Glomerular endothelial cell (primary cell): ENCODE data around the gene HRH1. TPM values are rescaled to one million over a fixed set of nuclear protein-coding genes. Genes with fewer than 3 reads are reported as not detected.
A peak's percentile ranks its signal among the peaks of the same experiment; 100 is the strongest.

ENCODE experiments used
- DNase-seq: peaks from one replicate; pipeline ENCODE4 v3.0.0-alpha.2; 2011; ENCODE audit warnings: low read depth, low spot score; ENCODE audit errors: extremely low read depth
- total RNA-seq: library from RNA; depleted of rRNA; stranded (reverse); fragments of >200 nt; gene quantifications from 2 replicates; pipeline ENCODE4 v1.2.3, GENCODE V29; 2015

HRH1 gene
- total RNA-seq, 1 donor from 2014 or later = 23.5 TPM

DNA sequence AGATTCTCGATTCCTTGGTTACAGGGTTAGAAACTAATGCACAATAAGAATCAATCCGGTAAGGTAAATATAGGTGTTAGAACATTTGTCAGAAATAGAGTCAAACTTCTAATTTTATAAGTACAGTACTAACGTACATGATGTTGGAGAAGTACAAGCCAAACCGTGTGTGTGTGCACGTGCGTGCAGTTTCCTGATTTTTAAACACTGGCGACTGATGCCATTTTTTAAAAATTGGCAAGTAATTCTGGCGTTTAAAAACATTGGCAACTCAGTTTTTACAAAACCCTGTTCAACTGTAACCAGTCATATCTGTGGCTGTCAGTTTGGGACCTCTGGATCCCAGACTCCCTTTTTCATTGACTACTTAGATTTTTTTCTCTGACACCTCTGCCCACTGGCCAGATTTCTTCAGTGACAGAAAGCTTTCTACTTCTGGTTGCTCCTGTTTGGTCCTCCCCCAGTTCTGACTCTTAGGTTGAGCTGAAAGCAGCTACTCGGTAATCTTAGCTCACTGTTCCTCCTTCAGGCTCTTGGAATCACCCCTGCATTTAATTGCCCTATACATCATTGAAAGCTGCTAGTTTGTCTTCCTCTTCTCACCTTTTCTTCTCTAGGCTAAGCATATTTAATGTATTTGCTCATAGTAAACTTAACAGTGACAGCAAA is 118.7 kb downstream of the HRH1 start:
- DNase-seq = no peak

- no peak for DNase-seq
Observed at GRCh38 chr3:11273891-11274291, 119.6 kb downstream of the HRH1 start.

- no peak for DNase-seq
Observed at GRCh38 chr3:11274566-11275142, 120.4 kb downstream of the HRH1 start.

GRCh38 chr3:11275926-11276325 is 121.6 kb downstream of the HRH1 start:
- DNase-seq = no peak

DNA sequence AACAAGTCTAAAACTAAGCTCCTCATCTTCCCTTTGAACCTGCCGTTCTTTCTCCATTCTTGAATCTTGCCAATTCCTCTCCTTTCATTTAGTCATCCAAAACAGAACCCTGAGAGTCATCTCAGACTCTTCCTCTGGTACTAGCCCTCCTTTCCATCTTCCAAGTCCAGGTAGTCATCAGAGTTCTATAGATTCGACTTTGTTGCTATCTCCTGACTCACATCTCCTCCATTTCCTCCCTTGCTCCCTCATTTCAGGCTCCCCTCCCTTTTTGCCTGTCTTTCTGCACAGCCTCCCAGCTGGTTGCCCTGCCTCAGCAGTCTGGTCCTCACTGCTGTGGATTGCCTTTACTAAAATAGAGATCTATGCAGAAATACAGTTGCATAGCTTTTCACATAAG is 122.6 kb downstream of the HRH1 start:
- DNase-seq = no peak

GRCh38 chr3:11282250-11283138 is 128.2 kb downstream of the HRH1 start:
- no peak for DNase-seq

DNA sequence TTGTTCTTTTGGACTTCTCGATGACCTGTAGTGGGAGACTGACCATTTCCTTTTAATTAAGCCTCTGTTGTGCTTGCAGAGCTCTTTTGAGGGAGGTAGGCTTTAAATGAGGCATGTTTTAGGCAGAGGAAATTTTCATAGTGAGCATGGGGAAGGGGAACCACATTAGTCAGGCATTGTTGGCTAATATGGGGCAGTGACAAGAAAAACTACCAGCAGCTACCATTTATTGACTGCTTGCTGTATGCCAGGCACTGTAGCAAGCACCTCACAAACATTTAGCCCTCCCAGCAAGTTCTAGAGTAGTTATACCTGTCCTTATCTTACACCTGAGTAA is 128.8 kb downstream of the HRH1 start:
- no peak for DNase-seq

- no peak for DNase-seq
Observed at GRCh38 chr3:11284011-11284410, 129.7 kb downstream of the HRH1 start.

GRCh38 chr3:11285471-11285870 is 131.2 kb downstream of the HRH1 start:
- DNase-seq = no peak

- DNase-seq = no peak
Observed at GRCh38 chr3:11287404-11287803, 133.1 kb downstream of the HRH1 start.

DNA sequence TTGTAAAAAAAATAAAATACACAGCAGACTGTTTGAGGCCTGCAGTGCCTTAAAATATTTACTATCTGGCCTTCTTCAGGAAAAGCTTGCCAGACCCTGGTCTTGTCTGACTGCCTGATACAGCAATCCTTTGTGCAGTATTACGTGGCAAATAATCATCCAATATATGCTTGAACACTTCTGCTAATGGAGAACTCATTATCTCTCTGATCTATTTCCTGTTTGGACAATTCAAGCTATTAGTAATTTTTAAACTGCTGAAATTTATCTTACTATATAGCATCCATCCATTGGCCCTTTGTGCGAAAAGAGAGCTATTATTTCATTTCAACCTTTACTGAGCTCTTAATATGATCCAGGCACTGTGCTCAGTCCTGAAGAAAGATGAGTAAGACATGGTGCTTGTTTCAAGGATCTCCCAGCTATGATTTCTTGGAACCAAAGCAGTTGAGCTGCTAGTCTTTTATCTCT is 133.8 kb downstream of the HRH1 start:
- no peak for DNase-seq

GRCh38 chr3:11288786-11289637 is 134.7 kb downstream of the HRH1 start:
- DNase-seq = peak; percentile 81

DNA sequence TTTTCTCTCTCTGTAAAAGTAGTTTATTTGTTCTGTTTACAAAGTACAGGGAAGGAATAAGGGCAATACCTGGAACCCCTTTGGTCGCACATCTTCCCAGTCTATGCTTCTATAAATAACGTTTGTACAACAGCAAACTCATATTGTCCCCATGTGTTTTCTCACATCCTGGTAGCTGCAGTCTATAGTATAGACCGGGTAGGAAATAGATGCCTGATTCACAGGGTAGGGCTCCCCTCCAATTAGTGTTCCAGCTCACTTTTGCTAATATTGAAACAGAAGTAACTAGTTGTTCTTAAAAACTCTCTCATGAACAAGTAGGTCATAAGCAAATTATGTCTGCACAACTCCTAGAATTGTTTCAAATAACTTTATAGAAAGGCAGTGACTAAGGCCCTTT is 135.6 kb downstream of the HRH1 start:
- no peak for DNase-seq

DNA sequence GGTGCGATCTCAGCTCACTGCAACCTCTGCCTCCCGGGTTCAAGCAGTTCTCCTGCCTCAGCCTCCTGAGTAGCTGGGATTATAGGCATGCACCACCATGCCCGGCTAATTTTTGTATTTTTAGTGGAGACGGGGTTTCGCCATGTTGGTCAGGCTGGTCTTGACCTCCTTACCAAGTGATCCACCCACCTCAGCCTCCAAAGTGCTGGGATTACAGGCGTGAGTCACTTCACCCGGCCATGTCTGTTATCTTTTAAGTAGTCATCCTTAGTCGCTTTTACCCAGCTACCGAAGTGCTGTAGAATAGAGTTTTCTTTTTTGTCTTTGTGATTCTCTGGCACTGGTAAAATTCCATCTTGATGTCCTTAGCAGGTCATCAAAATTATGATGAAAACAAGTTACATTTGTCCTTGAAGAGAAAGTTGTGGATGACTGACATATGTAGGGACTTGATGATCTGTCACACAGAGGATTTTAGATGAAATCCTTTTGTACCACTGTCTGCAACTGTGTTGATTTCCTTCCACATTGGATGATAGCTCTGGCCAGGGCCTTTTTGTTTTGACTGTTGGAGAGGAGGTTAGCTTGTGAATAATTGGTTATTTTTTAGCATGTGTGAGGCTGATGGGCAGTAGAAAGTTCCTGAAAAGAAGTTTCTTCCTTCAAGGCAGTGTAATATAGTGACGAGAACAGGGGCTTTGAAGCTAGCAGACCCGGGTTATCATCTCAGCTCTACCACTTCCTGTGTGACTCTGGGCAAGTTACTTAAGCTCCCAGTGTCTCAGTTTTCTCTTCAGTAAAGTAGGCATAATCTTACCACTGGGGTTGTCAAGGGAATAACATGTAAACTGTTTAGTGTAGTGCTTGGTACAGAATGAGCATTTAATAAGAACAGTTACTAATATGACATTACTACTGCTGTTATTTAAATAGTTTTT is 136.7 kb downstream of the HRH1 start:
- no peak for DNase-seq

- no peak for DNase-seq
Observed at GRCh38 chr3:11291808-11292207, 137.5 kb downstream of the HRH1 start.

GRCh38 chr3:11297126-11297525 is 142.8 kb downstream of the HRH1 start:
- no peak for DNase-seq

GRCh38 chr3:11300970-11301369 is 146.7 kb downstream of the HRH1 start:
- no peak for DNase-seq

DNA sequence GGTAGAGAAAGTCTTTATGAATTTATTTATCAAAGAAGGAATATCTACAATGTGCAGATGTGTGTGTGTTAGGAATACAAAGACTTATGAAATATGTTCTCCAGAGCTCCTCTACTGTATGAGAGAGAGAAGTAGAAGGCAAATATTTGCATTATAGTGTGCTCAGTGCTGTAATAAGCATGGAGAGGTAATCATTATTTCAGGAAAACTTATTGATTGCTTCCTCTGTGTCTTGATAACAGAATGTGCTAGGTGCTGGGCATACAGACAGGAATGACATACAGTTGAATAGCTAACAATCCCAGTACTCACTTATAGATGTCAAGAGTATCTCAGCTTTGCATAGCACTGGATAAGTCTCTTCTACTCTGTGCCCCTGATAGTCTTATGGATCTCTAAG is 148.2 kb downstream of the HRH1 start:
- DNase-seq = no peak

GRCh38 chr3:11304175-11304574 is 149.9 kb downstream of the HRH1 start:
- no peak for DNase-seq

DNA sequence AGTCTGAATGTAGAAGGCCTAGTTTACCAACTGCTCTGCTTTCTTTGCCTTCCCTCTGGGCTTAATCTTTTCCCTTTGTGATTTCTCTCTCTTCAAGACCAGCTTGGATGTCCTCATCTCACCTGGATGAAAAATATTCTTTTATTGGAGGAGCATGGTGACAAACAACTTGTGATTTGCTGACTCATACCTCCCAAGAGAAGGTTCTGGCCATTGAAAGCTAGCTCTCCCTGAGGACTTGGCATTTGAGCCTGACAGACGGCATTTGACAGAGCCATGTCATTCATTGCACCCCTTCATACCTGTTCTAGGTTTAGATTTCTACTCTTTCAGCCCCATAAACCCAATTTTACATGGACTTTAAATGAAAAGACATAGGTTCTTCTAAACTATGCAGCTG is 151.2 kb downstream of the HRH1 start:
- no peak for DNase-seq
